ENCODE results near the gene B4GALT2. TPM values are rescaled to one million over a fixed set of nuclear protein-coding genes. Genes with fewer than 3 reads are reported as not detected.

The B4GALT2 gene
- total and polyA plus RNA-seq, 8 donors = 15.2 to 37.4 (median 22.5) TPM

- H3K27ac ChIP-seq = peak overlapping the region in 2 of 5 donors; percentile 14 to 59
- H3K9me3 ChIP-seq = no peaks in the 10 kb centered on the region
- no peaks in the 10 kb centered on the region for H3K27me3 ChIP-seq
- H3K4me1 ChIP-seq = peaks cover 8 to 44% (median 11%) of the 10 kb centered on the region in 4 donors
- TF ChIP-seq, protein P1, sequence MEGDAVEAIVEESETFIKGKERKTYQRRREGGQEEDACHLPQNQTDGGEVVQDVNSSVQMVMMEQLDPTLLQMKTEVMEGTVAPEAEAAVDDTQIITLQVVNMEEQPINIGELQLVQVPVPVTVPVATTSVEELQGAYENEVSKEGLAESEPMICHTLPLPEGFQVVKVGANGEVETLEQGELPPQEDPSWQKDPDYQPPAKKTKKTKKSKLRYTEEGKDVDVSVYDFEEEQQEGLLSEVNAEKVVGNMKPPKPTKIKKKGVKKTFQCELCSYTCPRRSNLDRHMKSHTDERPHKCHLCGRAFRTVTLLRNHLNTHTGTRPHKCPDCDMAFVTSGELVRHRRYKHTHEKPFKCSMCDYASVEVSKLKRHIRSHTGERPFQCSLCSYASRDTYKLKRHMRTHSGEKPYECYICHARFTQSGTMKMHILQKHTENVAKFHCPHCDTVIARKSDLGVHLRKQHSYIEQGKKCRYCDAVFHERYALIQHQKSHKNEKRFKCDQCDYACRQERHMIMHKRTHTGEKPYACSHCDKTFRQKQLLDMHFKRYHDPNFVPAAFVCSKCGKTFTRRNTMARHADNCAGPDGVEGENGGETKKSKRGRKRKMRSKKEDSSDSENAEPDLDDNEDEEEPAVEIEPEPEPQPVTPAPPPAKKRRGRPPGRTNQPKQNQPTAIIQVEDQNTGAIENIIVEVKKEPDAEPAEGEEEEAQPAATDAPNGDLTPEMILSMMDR (IDR thresholded peaks at IDR 0.05) = no peak
- TF ChIP-seq POLR2A (IDR thresholded peaks at IDR 0.05) (no peak), POLR2AphosphoS5 (IDR thresholded peaks at IDR 0.05) (no peak), EP300 (IDR thresholded peaks at IDR 0.05) (no peak)
- no peak overlapping the region for H3K4me3 ChIP-seq
- peaks cover 0 to 36% (median 8%) of the 10 kb centered on the region in 4 donors for H3K36me3 ChIP-seq
- no peak for DNase-seq
- 79 to 87% (median 85%) methylated on average over 13 of the region's 13 CpGs for WGBS, 5 donors
- intact Hi-C loops (cut with DNase I; ENCODE audit: low total_unique reads) = no loop called here
Measured at GRCh38 chr1:44024903-44025525, 46.0 kb downstream of the B4GALT2 start.

DNA sequence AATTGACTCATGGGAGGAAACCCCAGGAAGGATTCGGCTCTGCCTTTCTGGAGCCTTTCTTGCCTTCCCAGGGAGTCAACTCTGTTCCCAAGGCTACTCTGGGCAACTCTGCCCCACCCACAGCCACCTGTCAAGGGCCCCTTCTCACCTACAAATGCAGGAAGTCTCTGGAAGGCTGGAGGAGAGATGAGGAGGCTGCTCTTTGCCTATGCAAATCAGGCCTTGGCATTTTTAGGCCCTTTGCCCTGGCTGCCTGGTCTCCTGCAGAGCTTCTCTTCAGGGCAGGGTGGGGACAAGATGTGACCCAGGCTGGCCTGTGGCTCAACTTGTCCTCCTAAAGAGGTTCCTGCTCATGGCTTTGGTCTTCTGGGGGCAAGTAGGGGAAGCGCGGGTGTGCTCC, 46.8 kb downstream of the B4GALT2 start:
- peak; percentile 41 to 80 for DNase-seq
- H3K36me3 ChIP-seq = peaks cover 0 to 31% (median 5%) of the 10 kb centered on the region in 4 donors
- 68 to 85% (median 77%) methylated on average over 3 of the region's 3 CpGs for WGBS, 5 donors
- H3K4me1 ChIP-seq = peaks cover 8 to 44% (median 14%) of the 10 kb centered on the region in 4 donors
- no peaks in the 10 kb centered on the region for H3K9me3 ChIP-seq
- intact Hi-C loops (cut with DNase I; ENCODE audit: low total_unique reads) = no loop called here
- H3K4me3 ChIP-seq = no peak overlapping the region
- H3K27me3 ChIP-seq = no peaks in the 10 kb centered on the region
- H3K27ac ChIP-seq = peak overlapping the region in 2 of 5 donors; percentile 40 to 59
- TF ChIP-seq, protein P1 (IDR thresholded peaks at IDR 0.05) = no peak
- TF ChIP-seq EP300 (IDR thresholded peaks at IDR 0.05) (no peak), POLR2A (IDR thresholded peaks at IDR 0.05) (no peak), POLR2AphosphoS5 (IDR thresholded peaks at IDR 0.05) (peak in 1 of 3 donors; percentile 21)

GRCh38 chr1:44027320-44027719, 48.3 kb downstream of the B4GALT2 start:
- Histone ChIP-seq H3K9me3 (no peaks in the 10 kb centered on the region), H3K27ac (no peak overlapping the region), H3K36me3 (peaks cover 0 to 17% (median 3%) of the 10 kb centered on the region in 4 donors), H3K4me3 (no peak overlapping the region), H3K4me1 (peaks cover 20 to 57% (median 28%) of the 10 kb centered on the region in 4 donors), H3K27me3 (no peaks in the 10 kb centered on the region)
- no peak for DNase-seq
- TF ChIP-seq EP300 (IDR thresholded peaks at IDR 0.05) (no peak), POLR2AphosphoS5 (IDR thresholded peaks at IDR 0.05) (no peak), POLR2A (IDR thresholded peaks at IDR 0.05) (no peak)
- TF ChIP-seq, protein P1 (IDR thresholded peaks at IDR 0.05) = no peak
- WGBS, 5 donors = 90 to 95% (median 94%) methylated on average over 3 of the region's 3 CpGs
- intact Hi-C loops (cut with DNase I; ENCODE audit: low total_unique reads) = no loop called here

GRCh38 chr1:44029260-44029910, 50.4 kb downstream of the B4GALT2 start:
- H3K4me1 ChIP-seq = peaks cover 20 to 69% (median 41%) of the 10 kb centered on the region in 4 donors
- H3K4me3 ChIP-seq = peak overlapping the region; percentile 73 to 94 (median 79)
- H3K36me3 ChIP-seq = no peaks in the 10 kb centered on the region
- no peaks in the 10 kb centered on the region for H3K9me3 ChIP-seq
- intact Hi-C loops (cut with DNase I; ENCODE audit: low total_unique reads) = no loop called here
- 22 to 26% (median 25%) methylated on average over 17 of the region's 17 CpGs for WGBS, 5 donors
- no peak for DNase-seq
- TF ChIP-seq POLR2AphosphoS5 (IDR thresholded peaks at IDR 0.05) (no peak), POLR2A (IDR thresholded peaks at IDR 0.05) (no peak), EP300 (IDR thresholded peaks at IDR 0.05) (no peak)
- TF ChIP-seq, protein P1 (IDR thresholded peaks at IDR 0.05) = no peak
- H3K27ac ChIP-seq = peak overlapping the region; percentile 83 to 92 (median 90)
- no peaks in the 10 kb centered on the region for H3K27me3 ChIP-seq
